Glutamatergic neuron (in vitro differentiated cells): ENCODE measurements around the gene PCNP. TPM values are rescaled to one million over a fixed set of nuclear protein-coding genes. Genes with fewer than 3 reads are reported as not detected.
"Not testable (repeated sequence)": the region's sequence is repeated elsewhere in the genome, so short reads cannot be mapped to it uniquely, and the experiment has no call there.

Experiments
- DNase-seq: peaks from one replicate; pipeline ENCODE4 v3.0.0; 2022
- H3K27ac Mint-ChIP-seq: one replicate; pipeline ENCODE4 v1.8.0; 2020; ENCODE audit warnings: mild to moderate bottlenecking, mixed read lengths, inconsistent platforms; ENCODE audit not compliant: unreplicated experiment
- H3K27me3 Mint-ChIP-seq: one replicate; pipeline ENCODE4 v1.8.0; 2020; ENCODE audit warnings: mild to moderate bottlenecking, moderate library complexity, mixed read lengths, inconsistent platforms; ENCODE audit not compliant: unreplicated experiment
- H3K36me3 Mint-ChIP-seq: one replicate; pipeline ENCODE4 v1.8.0; 2020; ENCODE audit warnings: mild to moderate bottlenecking, mixed read lengths, inconsistent platforms; ENCODE audit not compliant: unreplicated experiment
- H3K4me1 Mint-ChIP-seq: one replicate; pipeline ENCODE4 v1.8.0; 2020; ENCODE audit warnings: mild to moderate bottlenecking, low read depth, mixed read lengths, inconsistent platforms; ENCODE audit not compliant: unreplicated experiment
- H3K4me3 Mint-ChIP-seq: one replicate; pipeline ENCODE4 v1.8.0; 2020; ENCODE audit warnings: mild to moderate bottlenecking, mixed read lengths, inconsistent platforms; ENCODE audit not compliant: unreplicated experiment
- H3K9me3 Mint-ChIP-seq: one replicate; pipeline ENCODE4 v1.8.0; 2020; ENCODE audit warnings: mild to moderate bottlenecking, moderate library complexity, mixed read lengths, inconsistent platforms; ENCODE audit not compliant: unreplicated experiment
- CTCF ChIP-seq: fragments of 200-600 bp; sonication (generic); IDR thresholded peaks from one replicate; pipeline ENCODE4 v1.5.0; 2021; ENCODE audit not compliant: partially characterized antibody, unreplicated experiment
- total RNA-seq: library from RNA; stranded (reverse); fragmentation: NEBNext Ultra II Directional; extraction: Animal tissue kit (Norgen Biotek cat#: 25700); gene quantifications from one replicate; pipeline ENCODE4 v1.2.1, GENCODE V29; 2021; ENCODE audit not compliant: unreplicated experiment

The PCNP gene
- total RNA-seq, 1 donor from 2014 or later = 131 TPM

GRCh38 chr3:101549473-101549872 lies 24.5 kb upstream of the PCNP start:
- no peak for DNase-seq
- no peak for TF ChIP-seq CTCF
- Mint-ChIP-seq H3K27ac (no peak overlapping the region), H3K4me1 (no peaks in the 10 kb centered on the region), H3K36me3 (peaks cover 8% of the 10 kb centered on the region), H3K9me3 (peaks cover 9% of the 10 kb centered on the region), H3K4me3 (no peak overlapping the region), H3K27me3 (peaks cover 1% of the 10 kb centered on the region)

GRCh38 chr3:101551359-101552081 lies 22.5 kb upstream of the PCNP start:
- not testable (repeated sequence) for H3K4me1 Mint-ChIP-seq, DNase-seq, H3K9me3 Mint-ChIP-seq, H3K4me3 Mint-ChIP-seq, H3K27me3 Mint-ChIP-seq, H3K36me3 Mint-ChIP-seq, H3K27ac Mint-ChIP-seq

GRCh38 chr3:101553381-101553780 lies 20.6 kb upstream of the PCNP start:
- H3K27me3 Mint-ChIP-seq, H3K36me3 Mint-ChIP-seq, H3K4me1 Mint-ChIP-seq, DNase-seq, H3K27ac Mint-ChIP-seq, H3K4me3 Mint-ChIP-seq, H3K9me3 Mint-ChIP-seq: not testable (repeated sequence)

GRCh38 chr3:101556064-101556463 lies 17.9 kb upstream of the PCNP start:
- Mint-ChIP-seq H3K27ac (no peak overlapping the region), H3K4me1 (no peaks in the 10 kb centered on the region), H3K27me3 (peaks cover 2% of the 10 kb centered on the region), H3K36me3 (peaks cover 3% of the 10 kb centered on the region), H3K4me3 (no peak overlapping the region), H3K9me3 (peaks cover 4% of the 10 kb centered on the region)
- no peak for DNase-seq
- TF ChIP-seq CTCF = no peak

GRCh38 chr3:101561630-101562328 lies 12.2 kb upstream of the PCNP start, which contains the start of gene TRMT10C:
TRMT10C (plus strand) TSS chr3:101561868; CDS start chr3:101564782, 2,914 bp downstream.
- H3K4me1 Mint-ChIP-seq = peaks cover 9% of the 10 kb centered on the region
- H3K9me3 Mint-ChIP-seq = peaks cover 5% of the 10 kb centered on the region
- H3K36me3 Mint-ChIP-seq = no peaks in the 10 kb centered on the region
- peak within 1 kb of the TSS; percentile 93 for H3K27ac Mint-ChIP-seq
- TF ChIP-seq CTCF = no peak
- DNase-seq = peak; percentile 92
- H3K27me3 Mint-ChIP-seq = peaks cover 3% of the 10 kb centered on the region
- H3K4me3 Mint-ChIP-seq = peak within 1 kb of the TSS; percentile 98
